Measurements from ENCODE around the gene PHETA2. TPM values are rescaled to one million over a fixed set of nuclear protein-coding genes. Genes with fewer than 3 reads are reported as not detected.
"Not testable (repeated sequence)": the region's sequence is repeated elsewhere in the genome, so short reads cannot be mapped to it uniquely, and the experiment has no call there.

The PHETA2 gene
- total and polyA plus RNA-seq, 10 donors = 3.1 to 11.5 (median 7.9) TPM

DNA sequence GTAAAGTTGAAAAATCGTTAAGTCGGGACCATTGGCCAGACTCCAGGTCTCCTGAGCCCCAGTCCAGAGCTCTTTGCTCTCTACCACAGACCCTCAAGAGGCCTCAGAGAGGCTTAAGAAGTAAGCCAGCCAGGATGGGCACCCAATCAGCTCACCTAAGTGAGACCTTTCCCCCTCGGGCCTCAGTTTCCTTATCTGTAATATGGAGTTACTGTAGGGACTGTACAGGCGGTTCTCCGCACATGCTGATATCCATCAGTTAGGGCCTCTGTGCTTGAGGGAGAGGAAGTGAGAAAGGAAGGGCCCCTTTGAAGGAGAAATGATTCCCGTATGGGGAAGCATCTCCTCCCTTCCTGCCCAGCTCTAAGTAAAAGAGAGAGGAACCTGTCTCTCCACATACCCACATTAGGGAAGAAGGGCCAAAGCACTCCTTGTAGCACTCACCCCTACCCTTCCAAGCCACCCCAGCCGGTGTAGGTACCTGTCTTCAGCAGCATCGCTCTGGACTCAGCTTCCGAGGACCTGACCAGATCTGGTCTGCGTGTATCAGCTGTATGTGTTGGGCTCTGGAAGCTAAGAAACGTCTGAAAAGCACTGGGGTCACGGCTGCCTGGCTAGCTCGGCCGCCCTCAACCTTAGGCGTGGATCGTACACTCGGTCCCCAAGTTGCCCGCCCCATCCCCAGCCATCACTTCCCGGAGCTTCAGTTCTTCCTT is 4.1 kb upstream of the PHETA2 start:
- peak; percentile 32 for DNase-seq
- no peaks in the 10 kb centered on the region for H3K27me3 ChIP-seq (replicated peaks in 1 of 7)
- peak overlapping the region; percentile 69 to 93 (median 89) for H3K27ac ChIP-seq
- H3K36me3 ChIP-seq = peaks cover 0 to 36% (median 31%) of the 10 kb centered on the region in 6 donors
- H3K9me3 ChIP-seq = no peaks in the 10 kb centered on the region
- H3K4me3 ChIP-seq = peak overlapping the region; percentile 64 to 92 (median 75)
- TF ChIP-seq, protein P1, sequence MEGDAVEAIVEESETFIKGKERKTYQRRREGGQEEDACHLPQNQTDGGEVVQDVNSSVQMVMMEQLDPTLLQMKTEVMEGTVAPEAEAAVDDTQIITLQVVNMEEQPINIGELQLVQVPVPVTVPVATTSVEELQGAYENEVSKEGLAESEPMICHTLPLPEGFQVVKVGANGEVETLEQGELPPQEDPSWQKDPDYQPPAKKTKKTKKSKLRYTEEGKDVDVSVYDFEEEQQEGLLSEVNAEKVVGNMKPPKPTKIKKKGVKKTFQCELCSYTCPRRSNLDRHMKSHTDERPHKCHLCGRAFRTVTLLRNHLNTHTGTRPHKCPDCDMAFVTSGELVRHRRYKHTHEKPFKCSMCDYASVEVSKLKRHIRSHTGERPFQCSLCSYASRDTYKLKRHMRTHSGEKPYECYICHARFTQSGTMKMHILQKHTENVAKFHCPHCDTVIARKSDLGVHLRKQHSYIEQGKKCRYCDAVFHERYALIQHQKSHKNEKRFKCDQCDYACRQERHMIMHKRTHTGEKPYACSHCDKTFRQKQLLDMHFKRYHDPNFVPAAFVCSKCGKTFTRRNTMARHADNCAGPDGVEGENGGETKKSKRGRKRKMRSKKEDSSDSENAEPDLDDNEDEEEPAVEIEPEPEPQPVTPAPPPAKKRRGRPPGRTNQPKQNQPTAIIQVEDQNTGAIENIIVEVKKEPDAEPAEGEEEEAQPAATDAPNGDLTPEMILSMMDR (IDR thresholded peaks at IDR 0.05 in 8 of 11, conservative IDR thresholded peaks at IDR 0.05 in 3 of 11) = peak in 1 of 11 experiments; percentile 4
- TF ChIP-seq POLR2AphosphoS5 (IDR thresholded peaks at IDR 0.05) = no peak
- WGBS, 5 donors = 7 to 13% (median 10%) methylated on average over 18 to 19 of the region's 19 CpGs
- peaks cover 21 to 67% (median 41%) of the 10 kb centered on the region in 6 donors for H3K4me1 ChIP-seq
- intact Hi-C loops (cut with DNase I; ENCODE audit: low total_unique reads) = no loop called here

DNA sequence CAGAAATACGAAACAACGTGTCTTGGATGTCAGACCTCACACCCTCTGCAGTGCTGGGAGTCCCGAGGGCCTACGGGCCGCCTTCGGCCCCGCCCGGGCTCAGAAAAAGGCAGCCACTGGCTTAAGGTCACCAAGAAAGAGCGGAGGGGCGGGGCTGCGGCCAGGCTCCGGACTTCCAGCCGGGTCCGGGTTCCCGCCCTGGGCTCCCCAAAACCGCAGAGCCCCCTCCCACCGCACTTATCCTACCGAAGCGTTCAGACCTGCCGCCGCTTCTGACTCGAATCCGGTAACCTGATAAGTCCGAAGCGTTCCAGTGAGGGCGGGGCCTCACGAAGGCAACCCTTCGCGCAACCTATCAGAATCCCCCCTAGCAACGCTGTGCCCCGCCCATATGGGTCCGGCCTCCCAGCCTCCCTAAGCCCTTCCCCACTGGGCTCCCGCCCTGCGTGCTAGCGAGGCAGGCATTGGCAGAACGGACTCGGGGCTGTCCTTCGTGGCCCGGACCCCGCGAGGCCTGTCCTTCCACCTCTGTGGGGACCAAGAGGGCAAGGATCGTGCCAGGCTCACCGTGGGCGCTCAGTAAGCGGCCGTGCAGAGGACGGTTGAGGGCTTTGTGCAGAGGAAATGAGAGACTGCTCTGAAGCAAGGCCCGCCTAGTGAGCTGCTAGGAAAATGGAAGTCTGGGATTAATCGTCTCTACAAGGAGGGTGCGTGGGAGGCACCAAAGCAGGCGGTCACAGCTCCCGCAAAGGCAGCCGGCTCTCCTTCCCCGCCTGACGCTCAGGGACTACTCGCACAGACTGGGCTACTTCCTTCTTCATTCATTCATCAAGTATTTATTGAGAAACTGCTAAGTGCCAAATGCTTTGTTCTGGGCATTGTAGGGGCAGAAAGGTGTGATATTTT is 3.3 kb upstream of the PHETA2 start, which contains the start of gene NAGA:
Gene NAGA (minus strand): TSS at position 296 of the 906 bp plus-strand sequence. CDS start 515 bp downstream, outside the sequence.
- peak; percentile 98 for DNase-seq
- Histone ChIP-seq H3K27me3 (replicated peaks in 1 of 7) (no peaks in the 10 kb centered on the region), H3K27ac (peak within 1 kb of the TSS; percentile 69 to 93 (median 89)), H3K4me1 (peaks cover 21 to 75% (median 47%) of the 10 kb centered on the region in 6 donors), H3K9me3 (no peaks in the 10 kb centered on the region), H3K36me3 (peaks cover 0 to 28% (median 25%) of the 10 kb centered on the region in 6 donors), H3K4me3 (peak within 1 kb of the TSS; percentile 64 to 92 (median 75))
- TF ChIP-seq POLR2A (IDR thresholded peaks at IDR 0.05) = peak in 1 of 3 donors; percentile 38
- TF ChIP-seq POLR2AphosphoS5 (IDR thresholded peaks at IDR 0.05) = peak; percentile 93 to 97 (median 93)
- TF ChIP-seq, protein P1 (IDR thresholded peaks at IDR 0.05 in 8 of 11, conservative IDR thresholded peaks at IDR 0.05 in 3 of 11) = peak in 1 of 11 experiments; percentile 14
- WGBS, 5 donors = 0 to 1% (median 1%) methylated on average over 20 to 56 of the region's 56 CpGs
- intact Hi-C loops (cut with DNase I; ENCODE audit: low total_unique reads) = no loop called here

GRCh38 chr22:42071508-42071907 is 2.5 kb upstream of the PHETA2 start:
- 75 to 87% (median 78%) methylated on average over 7 of the region's 7 CpGs for WGBS, 5 donors
- intact Hi-C loops (cut with DNase I; ENCODE audit: low total_unique reads); H3K9me3 ChIP-seq; H3K27me3 ChIP-seq (replicated peaks in 1 of 7): not testable (repeated sequence)
- peak overlapping the region in 7 of 8 donors; percentile 69 to 93 (median 89) for H3K27ac ChIP-seq
- H3K4me3 ChIP-seq = peak overlapping the region in 5 of 8 donors; percentile 66 to 92 (median 75)
- peaks cover 0 to 25% (median 19%) of the 10 kb centered on the region in 6 donors for H3K36me3 ChIP-seq
- peak; percentile 46 for DNase-seq
- H3K4me1 ChIP-seq = peaks cover 21 to 76% (median 48%) of the 10 kb centered on the region in 6 donors

- Histone ChIP-seq H3K4me1 (peaks cover 21 to 83% (median 53%) of the 10 kb centered on the region in 6 donors), H3K36me3 (peaks cover 0 to 25% (median 6%) of the 10 kb centered on the region in 6 donors), H3K4me3 (no peak overlapping the region), H3K27ac (peak overlapping the region in 1 of 8 donors; percentile 92), H3K9me3 (no peaks in the 10 kb centered on the region), H3K27me3 (replicated peaks in 1 of 7) (no peaks in the 10 kb centered on the region)
- DNase-seq = peak; percentile 71
- intact Hi-C loops (cut with DNase I; ENCODE audit: low total_unique reads) = no loop called here
- no peak for TF ChIP-seq POLR2A (IDR thresholded peaks at IDR 0.05)
- no peak for TF ChIP-seq POLR2AphosphoS5 (IDR thresholded peaks at IDR 0.05)
- TF ChIP-seq, protein P1 (IDR thresholded peaks at IDR 0.05 in 8 of 11, conservative IDR thresholded peaks at IDR 0.05 in 3 of 11) = no peak
- 83 to 97% (median 88%) methylated on average over 8 of the region's 8 CpGs for WGBS, 5 donors
Measured at GRCh38 chr22:42072606-42073330, 1.3 kb upstream of the PHETA2 start.
